ENCODE measurements around the gene CXCL14.

The CXCL14 gene

DNA sequence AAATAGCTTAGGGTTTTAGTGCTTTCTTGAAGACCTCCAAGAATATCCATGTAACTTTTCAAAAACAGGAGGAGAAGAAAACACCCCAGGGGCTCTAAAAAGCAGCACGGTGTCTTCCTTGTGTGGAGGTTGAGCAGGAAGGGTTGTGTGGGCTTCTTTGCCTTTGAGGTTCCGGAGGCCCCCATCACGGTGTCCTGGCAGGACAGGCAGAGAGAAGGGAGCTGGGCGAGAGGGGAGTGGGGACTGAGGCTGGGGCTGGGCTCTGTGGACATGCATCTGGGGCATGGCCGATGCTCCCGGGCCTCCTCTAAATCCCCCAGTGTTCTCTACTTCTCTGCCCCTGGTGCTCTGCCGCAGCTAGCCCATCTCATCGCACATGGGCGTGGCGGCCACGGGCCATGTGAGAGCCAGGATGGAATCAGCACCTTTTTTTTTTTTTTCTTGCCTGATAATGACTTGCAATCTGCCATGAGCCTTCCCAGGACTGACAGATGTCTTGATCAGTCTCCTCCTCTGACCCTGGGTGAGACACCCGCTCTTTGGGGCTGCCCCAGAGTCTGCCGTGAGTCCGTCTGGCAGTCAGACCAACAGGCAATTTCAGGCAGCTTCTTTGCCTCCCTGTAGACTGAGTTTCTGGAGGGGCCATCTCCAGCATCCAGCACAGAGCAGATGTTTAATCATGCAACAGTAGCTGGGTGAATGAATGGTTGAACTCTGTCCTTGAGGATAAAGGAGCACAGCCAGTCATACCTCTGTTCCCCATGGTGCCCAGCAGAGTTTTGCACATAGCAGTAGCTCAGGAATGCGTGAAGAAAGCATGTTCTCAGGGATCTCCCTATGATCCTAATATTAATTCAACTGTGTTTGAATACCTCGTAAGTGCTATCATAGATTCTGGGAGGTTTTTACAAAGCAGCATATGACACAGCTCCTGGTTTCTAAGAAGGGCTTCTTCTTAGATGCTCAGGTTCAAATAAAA is 12.1 kb downstream of the CXCL14 start:
- DNase-seq, result no peak

GRCh38 chr5:135565725-135566421 is 12.9 kb downstream of the CXCL14 start:
- peak; percentile 42 to 59 for DNase-seq

DNA sequence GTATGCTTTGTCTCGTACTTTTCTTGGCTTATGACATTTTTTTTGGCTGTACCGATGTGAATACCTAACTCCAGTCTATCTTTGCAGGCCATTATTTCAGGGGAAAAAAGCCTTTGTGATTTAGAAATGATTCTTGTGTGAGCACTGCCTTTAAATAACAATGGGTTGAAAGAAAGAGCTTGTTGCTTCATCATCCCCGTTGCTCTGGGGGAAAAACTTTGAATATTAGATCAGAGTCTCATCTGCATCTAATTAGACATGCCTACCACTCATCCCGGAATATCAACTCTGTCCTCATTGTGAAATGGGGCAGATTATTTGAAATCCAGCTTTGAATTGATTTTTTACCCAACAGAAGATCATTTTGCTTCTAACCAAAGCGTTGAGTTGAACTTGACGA is 13.5 kb downstream of the CXCL14 start:
- DNase-seq, result no peak

DNA sequence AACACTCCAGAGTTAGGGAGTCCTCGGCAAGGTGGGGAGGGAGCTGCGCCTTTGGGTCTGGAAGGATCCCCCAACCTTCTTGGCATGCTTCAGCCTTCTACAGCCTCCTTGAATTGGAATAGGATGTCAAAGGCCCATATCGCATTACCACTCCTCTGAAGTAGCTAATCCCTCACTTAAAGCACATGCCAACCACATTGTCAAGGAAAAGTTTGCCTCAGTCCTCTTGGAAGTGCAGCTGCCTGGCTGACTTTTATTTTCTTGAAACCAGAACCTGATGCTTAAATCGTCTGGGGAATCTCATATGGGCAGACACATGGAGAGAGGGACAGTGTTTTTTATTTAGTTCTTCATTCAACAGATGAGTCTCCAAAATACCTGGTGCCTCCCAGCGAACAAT is 14.5 kb downstream of the CXCL14 start:
- DNase-seq, result no peak

GRCh38 chr5:135561266-135561665 is 17.5 kb downstream of the CXCL14 start:
- no peak for DNase-seq

DNA sequence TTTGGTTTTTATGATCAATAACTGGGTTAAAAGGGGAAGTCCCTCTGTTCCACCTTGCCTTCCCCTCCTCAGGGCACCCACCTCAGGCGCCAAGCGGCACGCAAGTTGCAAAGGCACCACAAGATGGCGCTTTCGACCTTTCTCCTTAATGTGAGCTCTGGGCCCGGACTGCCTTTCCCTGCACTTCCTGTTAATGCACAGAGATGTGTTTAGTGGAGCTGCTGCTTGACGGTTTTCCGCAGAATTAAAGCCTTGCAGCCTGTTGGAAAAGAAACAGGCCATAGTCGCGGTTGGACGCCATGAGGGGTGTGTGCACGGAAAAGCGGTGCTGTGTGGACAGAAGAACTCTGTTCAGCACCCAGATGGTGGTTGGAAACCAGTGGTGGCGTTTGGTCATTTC is 17.9 kb downstream of the CXCL14 start:
- DNase-seq, result peak; percentile 58 to 59

DNA sequence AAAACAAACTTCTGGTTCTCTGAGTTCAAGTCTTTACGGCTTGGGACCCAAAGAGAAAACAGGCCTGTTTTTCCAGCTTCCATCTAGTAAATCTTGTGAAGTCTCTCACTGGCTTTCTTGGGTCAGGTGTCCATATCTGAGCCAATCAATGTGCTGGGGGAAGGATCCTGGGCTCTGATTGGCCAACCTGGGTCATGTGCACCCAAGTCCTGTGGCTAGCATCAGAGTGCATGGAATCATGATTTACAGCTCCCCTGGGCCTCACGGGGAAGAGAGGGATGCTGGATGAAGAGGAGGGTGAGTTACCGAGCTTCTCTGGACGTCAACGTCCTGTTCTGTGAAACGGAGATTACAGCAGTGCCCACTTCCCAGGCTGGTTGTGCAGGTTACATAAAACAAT is 19.4 kb downstream of the CXCL14 start:
- no peak for DNase-seq

DNA sequence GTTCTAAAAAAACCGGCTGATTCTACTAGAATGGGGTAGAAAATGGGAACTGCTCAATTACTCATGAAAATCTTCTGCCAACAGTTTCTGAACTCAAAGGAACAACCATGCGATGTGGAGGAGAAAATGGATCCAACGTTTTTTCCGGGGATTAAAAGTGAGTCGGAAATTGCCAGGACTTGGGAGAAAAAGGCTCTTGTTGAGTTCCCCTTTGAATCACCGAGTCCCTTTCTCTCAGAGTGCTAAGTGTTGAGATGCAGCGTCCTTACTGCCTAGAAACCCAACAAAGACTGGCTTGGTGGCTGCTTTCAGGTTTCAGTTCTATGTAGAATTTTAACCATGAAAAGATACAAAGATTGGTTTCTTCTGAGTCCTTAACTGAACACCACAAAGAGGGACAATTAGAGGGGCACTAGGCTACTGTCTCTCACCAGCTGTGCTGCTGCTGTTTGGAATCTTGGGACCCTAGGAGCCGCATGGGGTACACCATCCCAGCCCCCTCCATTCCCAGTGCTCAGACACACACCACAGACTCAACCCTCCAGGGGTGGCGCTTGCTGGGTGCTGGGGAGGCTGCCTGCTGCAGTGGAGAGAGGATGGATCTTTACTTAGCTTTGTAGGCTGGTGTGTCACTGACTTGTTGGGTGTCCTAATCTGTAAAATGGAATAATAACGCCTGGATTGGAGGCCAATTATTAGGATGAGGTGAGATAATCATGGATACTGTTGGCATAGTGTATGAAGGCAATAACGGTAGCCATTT is 21.5 kb downstream of the CXCL14 start:
- DNase-seq, result no peak

GRCh38 chr5:135556620-135557019 is 22.2 kb downstream of the CXCL14 start:
- no peak for DNase-seq

GRCh38 chr5:135555530-135555929 is 23.3 kb downstream of the CXCL14 start:
- DNase-seq, result no peak

- no peak for DNase-seq
Observed at GRCh38 chr5:135553688-135554462, 24.9 kb downstream of the CXCL14 start.

DNA sequence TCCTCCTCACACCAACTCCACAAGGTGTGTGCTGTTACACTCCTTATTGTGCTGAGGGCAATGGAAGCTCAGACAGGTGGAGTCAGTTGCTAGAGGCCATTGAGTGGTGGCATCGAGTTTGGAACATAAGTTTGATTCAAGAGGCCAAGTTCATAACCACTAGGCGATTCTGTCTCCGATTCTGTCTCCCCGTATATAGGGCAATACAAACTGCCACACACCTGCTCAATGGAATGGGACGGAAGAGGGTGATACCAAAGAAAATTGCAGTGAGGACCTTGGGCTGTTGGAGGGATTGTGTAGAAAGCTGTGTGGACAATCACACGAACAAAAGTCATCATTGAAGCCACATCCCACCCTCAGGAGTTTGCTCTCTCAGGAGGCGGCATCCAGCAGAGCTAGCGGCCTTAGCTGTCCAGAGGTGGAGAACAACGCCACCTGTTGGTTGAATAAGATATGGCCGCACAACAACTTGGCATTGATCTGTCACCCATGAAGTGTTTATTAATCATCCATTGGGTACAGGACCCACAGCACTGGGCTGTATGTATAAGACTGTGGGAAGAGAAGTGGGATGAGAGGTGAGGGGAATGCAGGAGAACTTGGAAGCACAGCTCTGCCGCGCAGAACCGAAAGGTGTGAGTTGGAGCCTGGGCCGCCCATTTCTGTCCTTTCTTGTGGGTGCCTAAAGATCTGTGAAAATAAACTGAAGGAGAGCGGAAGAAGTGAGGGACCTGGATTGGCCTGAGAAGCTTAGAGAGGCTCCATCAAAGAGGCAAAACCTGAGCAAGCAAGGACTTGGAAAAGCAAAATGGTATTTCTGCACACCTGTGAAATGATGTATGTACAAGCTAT is 27.0 kb downstream of the CXCL14 start:
- peak; percentile 35 to 52 for DNase-seq

DNA sequence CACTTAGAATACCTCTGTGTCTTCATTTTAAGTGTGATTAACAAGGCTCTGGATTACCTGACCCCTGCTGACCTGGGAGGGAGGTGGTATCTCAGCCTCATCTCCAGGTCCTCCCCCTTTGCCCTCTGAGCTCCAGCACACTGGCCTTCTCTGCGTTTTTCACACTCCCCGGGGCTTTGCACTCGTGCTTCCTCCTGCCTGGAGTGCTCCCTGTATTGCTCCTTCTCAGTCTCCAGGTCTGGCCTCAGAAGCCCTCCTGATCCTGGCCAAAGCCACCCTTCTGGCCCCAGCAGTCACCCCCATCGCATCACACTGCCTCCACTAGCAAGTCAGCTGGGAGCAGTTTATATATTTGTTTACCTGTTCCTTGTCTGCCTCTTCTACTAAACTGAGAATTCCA is 29.4 kb downstream of the CXCL14 start:
- no peak for DNase-seq

GRCh38 chr5:135547590-135548254 is 31.1 kb downstream of the CXCL14 start:
- DNase-seq, result no peak

DNA sequence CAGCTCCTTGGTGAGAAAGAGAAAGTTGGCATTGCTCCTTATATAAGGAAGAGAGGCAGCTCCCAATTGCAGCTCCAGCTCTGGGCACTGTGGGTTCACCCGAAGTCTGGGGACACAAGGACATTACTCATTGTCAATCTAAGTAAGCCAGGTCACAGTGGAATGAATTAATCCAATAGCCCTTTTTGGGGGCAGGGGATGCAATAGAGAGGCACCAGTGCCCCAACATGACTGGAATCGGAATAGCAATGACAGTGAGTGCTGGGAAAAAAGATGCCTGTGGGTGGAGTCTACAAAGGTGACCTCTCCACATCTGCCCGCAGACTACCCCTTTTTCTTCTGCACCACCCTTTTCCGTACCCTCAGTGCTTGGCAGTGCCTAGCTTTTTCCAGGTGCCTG is 31.9 kb downstream of the CXCL14 start:
- DNase-seq, result no peak

DNA sequence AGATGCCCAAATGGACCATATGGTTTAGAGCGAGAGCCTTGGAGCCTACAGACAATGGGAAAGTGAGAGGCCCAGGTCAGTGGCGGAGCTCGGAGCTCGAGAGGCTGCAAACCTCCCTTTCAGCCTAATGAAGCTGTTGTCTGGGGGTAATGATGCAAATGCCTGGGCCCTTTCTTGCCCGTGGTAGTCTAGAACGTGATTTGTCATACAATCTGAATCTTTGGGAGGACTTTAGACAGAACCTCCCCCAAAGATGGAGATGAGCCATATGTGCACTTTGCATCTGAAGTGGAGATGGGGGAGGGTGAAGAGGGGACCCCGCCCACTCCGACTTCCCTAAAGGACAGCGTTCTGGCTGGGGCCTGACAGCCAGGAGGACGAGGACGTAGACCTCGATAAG is 32.7 kb downstream of the CXCL14 start:
- no peak for DNase-seq

DNA sequence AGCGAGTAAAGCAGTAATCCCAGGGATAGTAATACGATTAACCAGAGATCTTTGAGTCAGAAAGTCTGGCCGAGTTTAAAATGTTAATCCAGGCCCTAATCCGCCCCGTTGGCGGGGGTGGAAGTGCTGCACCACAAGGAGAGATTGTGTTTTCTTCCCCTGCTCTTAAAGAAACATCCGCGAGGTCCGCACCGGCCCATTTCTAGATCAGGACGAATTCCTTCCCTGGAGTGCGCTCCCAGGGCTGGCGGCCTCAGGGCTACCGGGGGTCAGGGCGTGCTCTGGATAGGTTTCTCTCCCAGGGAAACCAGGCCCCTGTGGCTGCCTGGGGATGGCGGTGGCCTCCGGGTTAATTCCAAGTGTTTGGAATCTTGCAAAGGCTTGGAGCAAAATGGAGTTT is 33.7 kb downstream of the CXCL14 start:
- no peak for DNase-seq

DNA sequence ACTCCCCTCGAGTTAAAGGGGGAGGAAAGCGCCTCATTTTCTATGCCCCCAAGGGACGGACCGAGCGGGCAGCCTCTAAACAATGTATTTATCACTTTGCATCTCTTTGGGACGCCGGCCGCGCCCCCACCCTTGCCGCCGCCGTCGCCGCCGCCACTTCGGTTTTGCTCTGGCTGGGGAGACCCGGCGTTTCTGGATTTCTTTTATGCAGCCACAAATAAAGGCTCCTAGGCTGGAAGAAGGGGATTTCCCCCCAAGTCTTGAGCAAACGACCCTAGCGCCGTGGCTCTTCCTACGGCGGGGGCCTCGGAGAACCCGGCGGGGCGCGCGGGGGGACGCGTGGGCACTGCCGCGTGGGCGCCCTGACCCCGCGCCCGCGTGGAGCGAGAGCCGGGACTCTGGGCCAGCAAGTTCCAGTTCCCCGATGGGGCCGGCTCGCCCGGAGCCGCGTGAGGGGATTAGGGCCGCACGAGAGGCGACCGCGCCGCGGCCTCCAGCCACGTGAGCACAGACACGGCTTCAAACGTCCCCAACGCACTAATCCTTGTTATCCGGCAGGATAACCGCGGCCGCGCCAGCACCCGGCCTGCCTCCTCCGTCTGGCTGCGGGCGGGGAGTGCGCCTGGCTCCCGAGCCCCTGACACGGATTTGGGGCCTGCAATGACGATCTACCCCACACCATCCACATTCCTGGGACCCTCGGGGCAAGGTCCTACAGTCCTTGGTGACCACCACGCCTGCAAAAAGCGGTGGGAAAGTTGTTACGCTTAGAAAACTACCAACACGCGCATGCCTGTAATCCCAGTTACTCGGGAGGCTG is 35.1 kb downstream of the CXCL14 start:
- DNase-seq, result no peak

- no peak for DNase-seq
Observed at GRCh38 chr5:135543001-135543484, 35.7 kb downstream of the CXCL14 start.
